OCI-LY3 (cell line): Measurements from ENCODE around the gene SRPK1.

Experiments
- CTCF ChIP-seq: fragments of 200-600, 300-600 bp; sonication (generic); IDR thresholded peaks from 2 replicates; pipeline ENCODE4 v1.5.1; 2014; ENCODE audit warnings: antibody characterized with exemption, low read length, low read depth
- EZH2phosphoT487 ChIP-seq: fragments of 200-600 bp; shearing (Covaris generic); IDR thresholded peaks from 2 replicates; pipeline ENCODE4 v1.6.1; 2018; ENCODE audit warnings: antibody characterized with exemption, mixed run types, low read depth

GRCh38 chr6:35931120-35931561, 10.2 kb upstream of the SRPK1 start:
- no peak for TF ChIP-seq CTCF
- TF ChIP-seq EZH2phosphoT487 = no peak
